HepG2 (cell line): ENCODE results near the gene CUL7. TPM values are rescaled to one million over a fixed set of nuclear protein-coding genes. Genes with fewer than 3 reads are reported as not detected.
A peak's percentile ranks its signal among the peaks of the same experiment; 100 is the strongest.

ENCODE experiments used
- BCL6 ChIP-seq: IDR thresholded peaks from 2 replicates; pipeline ENCODE4 v1.6.1; 2016; ENCODE audit warnings: missing genetic modification reagents, missing compliant biosample characterization
- CENPT ChIP-seq: sonication (generic); formaldehyde crosslinking; IDR thresholded peaks from 2 replicates; pipeline ENCODE4 v1.8.0; 2022; ENCODE audit warnings: low read depth, mild to moderate bottlenecking, moderate library complexity, missing genetic modification reagents
- MTERF4 ChIP-seq: sonication (generic); formaldehyde crosslinking; IDR thresholded peaks from 2 replicates; pipeline ENCODE4 v1.8.0; 2023; ENCODE audit warnings: mild to moderate bottlenecking, missing genetic modification reagents
- MYNN ChIP-seq: sonication (generic); formaldehyde crosslinking; IDR thresholded peaks from 2 replicates; pipeline ENCODE4 v1.4.0; 2020; ENCODE audit warnings: mild to moderate bottlenecking, low read depth, missing genetic modification reagents
- PAF1 ChIP-seq: IDR thresholded peaks from 2 replicates; pipeline ENCODE4 v1.6.1; 2016; ENCODE audit warnings: missing genetic modification reagents, missing compliant biosample characterization
- PAXIP1 ChIP-seq: sonication (generic); formaldehyde crosslinking; conservative IDR thresholded peaks from 2 replicates; pipeline ENCODE4 v1.4.0; 2020; ENCODE audit warnings: mild to moderate bottlenecking, missing genetic modification reagents, moderate library complexity
- RORA ChIP-seq: sonication (generic); formaldehyde crosslinking; IDR thresholded peaks from 2 replicates; pipeline ENCODE4 v1.5.0; 2020; ENCODE audit warnings: mild to moderate bottlenecking, missing genetic modification reagents, moderate library complexity
- TBX2 ChIP-seq: sonication (generic); formaldehyde crosslinking; IDR thresholded peaks from 2 replicates; pipeline ENCODE4 v1.5.0; 2020; ENCODE audit warnings: missing genetic modification reagents, mild to moderate bottlenecking, borderline replicate concordance
- THYN1 ChIP-seq: sonication (generic); formaldehyde crosslinking; IDR thresholded peaks from 2 replicates; pipeline ENCODE4 v1.8.1; 2023; ENCODE audit warnings: low read depth, mild to moderate bottlenecking, moderate library complexity, missing genetic modification reagents, borderline replicate concordance
- USF2 ChIP-seq, 2 experiments: sonication (generic) in 1 of 2; formaldehyde crosslinking in 1 of 2; IDR thresholded peaks; 2 replicates each; pipeline versions ENCODE4 v1.5.1 to v1.6.1; 2011 to 2020; ENCODE audit warnings: borderline replicate concordance in 1 of 2, low read depth in 1 of 2, low read length in 1 of 2, mild to moderate bottlenecking in 1 of 2, missing genetic modification reagents in 1 of 2, moderate library complexity in 1 of 2
- ZBTB7A ChIP-seq: sonication (generic); formaldehyde crosslinking; IDR thresholded peaks from 2 replicates; pipeline ENCODE4 v1.8.0; 2022; ENCODE audit warnings: mild to moderate bottlenecking, missing genetic modification reagents
- ZMYM2 ChIP-seq: sonication (generic); formaldehyde crosslinking; IDR thresholded peaks from 2 replicates; pipeline ENCODE4 v1.8.0; 2022; ENCODE audit warnings: mild to moderate bottlenecking, missing genetic modification reagents
- ZNF12 ChIP-seq: sonication (generic); formaldehyde crosslinking; IDR thresholded peaks from 2 replicates; pipeline ENCODE4 v1.5.0; 2020; ENCODE audit warnings: missing genetic modification reagents
- ZNF547 ChIP-seq: sonication (generic); formaldehyde crosslinking; IDR thresholded peaks from 2 replicates; pipeline ENCODE4 v1.5.1; 2020; ENCODE audit warnings: mild to moderate bottlenecking, missing genetic modification reagents
- polyA plus RNA-seq, 8 experiments: library from polyadenylated mRNA; depleted of rRNA in 3 of 8; stranded (reverse) in 7 of 8; unstranded in 1 of 8; fragments of >200 nt; fragmentation: Illumina TruSeq in 4 of 8; extraction: Trizol in 4 of 8; gene quantifications; 2 replicates each; pipeline versions ENCODE4 v1.2.1 to v1.2.3, GENCODE V29; 2011 to 2016; ENCODE audit warnings: low read depth in 4 of 8, missing spikeins in 1 of 8, mixed read lengths in 1 of 8; ENCODE audit not compliant: insufficient read depth in 1 of 8
- total RNA-seq, 5 experiments: library from RNA; depleted of rRNA; stranded (reverse); fragments of >200 nt; fragmentation: Illumina TruSeq; extraction: Trizol; gene quantifications; 2 replicates each; pipeline ENCODE4 v1.2.3, GENCODE V29; 2016; ENCODE audit warnings: low read depth in 1 of 5
- TF ChIP-seq, protein P1 (sequence below): sonication (generic); formaldehyde crosslinking; IDR thresholded peaks from 2 replicates; pipeline ENCODE4 v1.4.0; 2020; ENCODE audit warnings: mild to moderate bottlenecking, missing genetic modification reagents, borderline replicate concordance
- TF ChIP-seq, protein P2 (sequence below): sonication (generic); formaldehyde crosslinking; IDR thresholded peaks from 2 replicates; pipeline ENCODE4 v1.4.0; 2020; ENCODE audit warnings: missing genetic modification reagents, mild to moderate bottlenecking, borderline replicate concordance

Gene CUL7
- total and polyA plus RNA-seq, 2 of the 13 experiments (the other 11 are each of a cell fraction or from before 2014, with no cell fraction given) = 32.0 to 60.7 TPM

GRCh38 chr6:43013843-43014433 is 39.7 kb downstream of the CUL7 start, which contains the start of the genes KLHDC3 and MEA1 (continued):
- no peak; the same call in 1 of the 2 replicates for TF ChIP-seq ZMYM2 (CRISPR knock-in tag)
- TF ChIP-seq PAF1 (CRISPR knock-in tag) = no peak
- no peak; the same call in none of the 2 replicates for TF ChIP-seq BCL6 (CRISPR knock-in tag)
- no peak for TF ChIP-seq CENPT (CRISPR knock-in tag)
- 0 out of 2 replicates have a peak, but pooled peaks have one; percentile 7 for TF ChIP-seq MTERF4
- TF ChIP-seq THYN1 = no peak
- no peak; the same call in 1 of the 2 replicates for TF ChIP-seq ZBTB7A
- peak; percentile 36; the same call in 1 of the 2 replicates for TF ChIP-seq TBX2
- TF ChIP-seq MYNN (CRISPR knock-in tag) = no peak
- TF ChIP-seq ZNF12 (CRISPR knock-in tag) = no peak
- TF ChIP-seq ZNF547 = 0 out of 2 replicates have a peak, but pooled peaks have one; percentile 15
- peak; percentile 42; the same call in 1 of the 2 replicates for TF ChIP-seq PAXIP1 (CRISPR knock-in tag)
- TF ChIP-seq, protein P1, sequence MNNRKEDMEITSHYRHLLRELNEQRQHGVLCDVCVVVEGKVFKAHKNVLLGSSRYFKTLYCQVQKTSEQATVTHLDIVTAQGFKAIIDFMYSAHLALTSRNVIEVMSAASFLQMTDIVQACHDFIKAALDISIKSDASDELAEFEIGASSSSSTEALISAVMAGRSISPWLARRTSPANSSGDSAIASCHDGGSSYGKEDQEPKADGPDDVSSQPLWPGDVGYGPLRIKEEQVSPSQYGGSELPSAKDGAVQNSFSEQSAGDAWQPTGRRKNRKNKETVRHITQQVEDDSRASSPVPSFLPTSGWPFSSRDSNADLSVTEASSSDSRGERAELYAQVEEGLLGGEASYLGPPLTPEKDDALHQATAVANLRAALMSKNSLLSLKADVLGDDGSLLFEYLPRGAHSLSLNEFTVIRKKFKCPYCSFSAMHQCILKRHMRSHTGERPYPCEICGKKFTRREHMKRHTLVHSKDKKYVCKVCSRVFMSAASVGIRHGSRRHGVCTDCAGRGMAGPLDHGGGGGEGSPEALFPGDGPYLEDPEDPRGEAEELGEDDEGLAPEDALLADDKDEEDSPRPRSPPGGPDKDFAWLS (CRISPR knock-in tag) = no peak
- peak; percentile 73 for TF ChIP-seq USF2 (IDR thresholded peaks at IDR 0.05; ENCODE audit: low read depth, low read length)
- no peak for TF ChIP-seq USF2 (CRISPR knock-in tag; IDR thresholded peaks at IDR 0.05; ENCODE audit: borderline replicate concordance)
- TF ChIP-seq RORA (CRISPR knock-in tag) = no peak
- TF ChIP-seq, protein P2, sequence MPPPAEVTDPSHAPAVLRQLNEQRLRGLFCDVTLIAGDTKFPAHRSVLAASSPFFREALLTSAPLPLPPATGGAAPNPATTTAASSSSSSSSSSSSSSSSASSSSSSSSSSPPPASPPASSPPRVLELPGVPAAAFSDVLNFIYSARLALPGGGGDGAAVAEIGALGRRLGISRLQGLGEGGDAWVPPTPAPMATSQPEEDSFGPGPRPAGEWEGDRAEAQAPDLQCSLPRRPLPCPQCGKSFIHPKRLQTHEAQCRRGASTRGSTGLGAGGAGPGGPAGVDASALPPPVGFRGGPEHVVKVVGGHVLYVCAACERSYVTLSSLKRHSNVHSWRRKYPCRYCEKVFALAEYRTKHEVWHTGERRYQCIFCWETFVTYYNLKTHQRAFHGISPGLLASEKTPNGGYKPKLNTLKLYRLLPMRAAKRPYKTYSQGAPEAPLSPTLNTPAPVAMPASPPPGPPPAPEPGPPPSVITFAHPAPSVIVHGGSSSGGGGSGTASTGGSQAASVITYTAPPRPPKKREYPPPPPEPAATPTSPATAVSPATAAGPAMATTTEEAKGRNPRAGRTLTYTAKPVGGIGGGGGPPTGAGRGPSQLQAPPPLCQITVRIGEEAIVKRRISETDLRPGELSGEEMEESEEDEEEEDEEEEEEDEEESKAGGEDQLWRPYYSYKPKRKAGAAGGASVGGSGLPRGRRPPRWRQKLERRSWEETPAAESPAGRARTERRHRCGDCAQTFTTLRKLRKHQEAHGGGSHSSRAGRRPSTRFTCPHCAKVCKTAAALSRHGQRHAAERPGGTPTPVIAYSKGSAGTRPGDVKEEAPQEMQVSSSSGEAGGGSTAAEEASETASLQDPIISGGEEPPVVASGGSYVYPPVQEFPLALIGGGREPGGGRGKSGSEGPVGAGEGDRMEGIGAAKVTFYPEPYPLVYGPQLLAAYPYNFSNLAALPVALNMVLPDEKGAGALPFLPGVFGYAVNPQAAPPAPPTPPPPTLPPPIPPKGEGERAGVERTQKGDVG = no peak
